ENCODE measurements around the gene CNGB1.

CNGB1 gene

DNA sequence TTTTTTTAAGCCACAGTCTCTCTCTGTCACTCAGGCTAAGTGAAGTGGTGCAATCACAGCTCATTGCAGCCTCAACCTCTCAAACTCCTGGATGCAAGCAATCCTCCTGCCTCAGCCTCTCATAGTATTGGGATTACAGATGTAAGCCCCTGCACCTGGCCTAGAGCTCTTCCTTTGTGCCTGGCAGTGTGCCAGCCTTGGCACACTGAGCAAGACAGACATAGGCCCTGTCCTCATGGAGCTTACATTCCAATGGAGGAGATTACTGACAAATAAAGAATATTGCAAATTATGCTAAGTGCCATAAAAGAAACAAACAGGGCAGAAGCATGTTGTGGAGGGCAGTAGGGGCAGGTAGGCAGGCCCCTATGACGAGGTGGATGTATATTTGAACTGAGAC, 920 bp upstream of the CNGB1 start:
- no peak for DNase-seq

DNA sequence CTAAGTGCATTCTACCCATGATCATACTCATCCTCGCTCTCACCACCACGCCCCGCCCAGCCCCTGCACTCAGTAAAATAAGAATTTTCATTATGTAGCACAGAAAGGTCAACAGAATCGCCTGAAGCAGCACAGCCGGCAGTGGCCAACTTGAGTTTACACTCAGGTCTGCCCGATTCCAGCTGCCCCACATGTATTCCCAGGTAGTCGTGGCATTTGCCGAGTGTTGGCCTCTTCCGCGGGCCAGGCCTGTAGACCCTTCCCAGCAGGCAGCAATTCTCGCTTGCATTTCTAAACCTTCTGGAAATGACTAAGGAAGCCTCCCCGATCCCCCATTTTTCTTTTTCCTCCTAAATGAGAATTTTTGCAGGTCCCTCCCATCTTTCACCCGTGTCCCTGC, 609 bp downstream of the CNGB1 start:
- no peak for DNase-seq

DNA sequence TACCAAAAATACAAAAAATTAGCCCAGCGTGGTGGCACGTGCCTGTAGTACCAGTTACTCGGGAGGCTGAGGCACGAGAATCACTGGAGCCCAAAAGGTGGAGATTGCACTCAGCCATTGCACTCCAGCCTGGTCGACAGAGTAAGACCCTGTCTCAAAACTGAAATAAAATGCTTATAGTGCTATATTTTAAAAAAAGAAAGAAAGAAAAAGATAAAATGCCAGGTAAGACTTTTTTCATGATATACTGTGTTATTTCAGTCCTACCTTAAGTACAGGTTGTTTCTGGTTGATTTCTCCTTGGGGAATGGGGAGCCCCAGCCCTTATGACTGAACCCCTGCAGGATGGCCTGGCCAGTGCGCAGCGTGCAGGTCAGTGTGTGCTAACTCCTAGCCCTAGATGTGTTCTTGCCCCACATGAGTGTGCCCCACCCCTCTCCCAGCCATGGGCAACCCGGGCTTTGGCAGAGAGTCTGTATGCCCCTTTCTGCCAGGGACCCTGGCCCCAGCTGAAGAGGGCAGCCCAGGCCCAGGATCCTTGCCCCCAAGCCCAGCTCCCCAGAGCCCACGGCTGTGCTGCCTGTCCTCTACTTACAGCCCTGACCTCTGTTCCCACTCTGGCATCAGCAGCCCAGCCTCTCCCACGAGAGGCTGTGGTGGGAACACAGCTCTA, 1.3 kb downstream of the CNGB1 start:
- DNase-seq = no peak

DNA sequence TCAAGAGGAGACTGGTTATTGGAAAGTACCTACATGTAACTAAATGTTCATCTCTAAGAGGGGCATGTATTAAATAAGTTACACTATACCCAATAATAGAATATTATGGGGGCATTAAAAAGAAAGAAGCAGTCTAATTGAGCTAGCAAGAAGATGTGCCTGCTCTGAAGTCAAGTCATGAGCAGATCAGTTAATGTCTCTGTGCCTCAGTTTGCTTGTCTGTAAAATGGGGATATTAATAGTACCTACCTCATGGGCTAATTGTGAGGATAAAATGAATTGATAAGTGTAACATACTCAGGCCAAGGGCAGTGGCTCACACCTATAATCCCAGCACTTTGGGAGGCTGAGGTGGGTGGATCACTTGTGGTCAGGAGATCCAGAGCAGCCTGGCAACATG, 3.0 kb downstream of the CNGB1 start:
- DNase-seq = no peak

DNA sequence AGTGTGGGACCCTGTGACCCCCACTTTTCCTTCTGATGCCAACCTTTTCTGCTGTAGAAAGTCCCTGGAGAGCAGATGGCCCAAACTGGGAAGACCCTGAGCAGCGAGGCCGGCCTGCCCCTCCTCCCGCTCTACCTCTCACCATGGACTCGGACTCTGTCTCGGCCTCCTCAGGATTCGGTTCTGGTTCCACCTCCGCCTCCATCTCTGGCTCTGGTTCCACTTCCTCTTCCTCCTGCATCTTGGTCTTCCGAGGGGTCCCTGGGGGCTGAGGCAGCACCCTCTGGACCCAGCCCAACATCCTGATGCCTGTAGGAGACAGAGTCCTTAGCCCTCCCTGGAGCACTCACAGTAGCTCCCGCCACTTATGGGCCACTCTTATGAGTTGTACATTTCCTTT, 3.9 kb downstream of the CNGB1 start:
- no peak for DNase-seq

DNA sequence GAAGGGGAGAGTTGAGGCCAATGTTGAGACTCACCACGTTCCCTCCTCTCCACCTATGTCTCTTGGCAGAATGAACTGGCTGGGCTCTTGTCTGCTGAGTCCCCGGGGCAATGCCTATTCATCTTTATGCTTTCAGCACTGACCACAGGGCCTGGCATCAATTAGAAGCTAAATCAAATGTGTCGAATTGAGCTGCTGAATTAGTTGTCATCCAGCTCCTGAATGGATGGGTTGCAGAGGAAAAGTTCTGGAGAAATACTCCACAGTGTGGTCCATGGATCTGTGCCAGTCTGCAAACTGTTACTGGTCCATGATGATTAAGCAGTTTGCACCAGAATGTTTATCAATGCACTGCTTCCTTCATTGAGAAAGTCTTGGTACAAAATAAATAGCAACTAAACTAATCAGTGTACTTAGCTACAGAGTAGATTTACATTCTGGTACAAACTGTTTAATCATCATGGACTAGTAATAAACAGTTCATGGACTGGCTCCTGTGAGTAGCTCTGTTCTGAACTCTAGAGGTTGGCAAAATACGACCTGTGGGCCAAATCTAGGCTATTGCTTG, 4.6 kb downstream of the CNGB1 start:
- DNase-seq = no peak

DNA sequence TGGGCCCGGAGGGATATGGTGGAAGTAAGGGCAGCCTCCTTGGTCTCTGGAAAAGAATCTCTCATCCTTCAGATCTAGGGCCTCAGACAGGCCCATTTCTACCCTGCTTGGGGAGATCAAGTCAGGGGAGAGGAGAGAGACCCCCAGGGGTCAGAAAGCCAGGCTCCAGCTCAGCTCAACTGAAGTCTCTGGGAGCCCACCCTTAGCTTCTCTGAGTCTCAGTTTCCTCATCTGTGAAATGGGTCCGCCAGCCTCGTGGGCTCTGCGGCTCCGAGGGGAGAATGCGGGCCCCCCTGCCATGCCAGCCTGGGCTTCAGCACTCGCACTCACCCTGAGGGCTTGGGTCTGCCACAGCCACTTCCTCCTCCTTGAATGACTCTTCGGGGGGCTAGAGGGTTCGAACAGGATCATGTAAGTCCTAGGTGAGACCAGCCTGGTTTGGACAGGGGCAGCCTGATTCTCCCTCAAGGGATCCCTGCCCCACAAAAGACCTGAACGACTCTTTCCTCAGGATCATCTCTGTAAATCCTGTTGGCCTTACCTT, 6.7 kb downstream of the CNGB1 start:
- DNase-seq = no peak

DNA sequence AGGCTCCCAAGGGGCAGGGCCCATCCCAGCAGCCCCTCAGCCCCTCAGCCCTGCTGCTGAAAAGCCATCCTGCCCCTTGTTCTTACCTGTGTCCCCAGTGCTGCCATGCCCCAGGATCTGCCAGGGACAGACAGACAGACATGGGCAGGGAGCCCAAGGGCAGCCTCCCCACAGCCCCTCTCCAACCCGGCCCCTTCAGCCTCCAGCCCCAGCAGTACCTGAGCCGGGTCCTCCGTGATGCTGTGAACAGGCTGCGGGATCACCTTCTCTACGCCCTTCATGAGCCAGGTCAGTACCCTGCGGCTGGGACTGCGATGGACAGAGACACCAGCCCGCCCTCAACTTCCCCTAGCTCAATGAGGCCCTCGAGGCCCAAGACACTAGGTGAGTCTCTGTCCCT, 8.2 kb downstream of the CNGB1 start:
- no peak for DNase-seq

DNA sequence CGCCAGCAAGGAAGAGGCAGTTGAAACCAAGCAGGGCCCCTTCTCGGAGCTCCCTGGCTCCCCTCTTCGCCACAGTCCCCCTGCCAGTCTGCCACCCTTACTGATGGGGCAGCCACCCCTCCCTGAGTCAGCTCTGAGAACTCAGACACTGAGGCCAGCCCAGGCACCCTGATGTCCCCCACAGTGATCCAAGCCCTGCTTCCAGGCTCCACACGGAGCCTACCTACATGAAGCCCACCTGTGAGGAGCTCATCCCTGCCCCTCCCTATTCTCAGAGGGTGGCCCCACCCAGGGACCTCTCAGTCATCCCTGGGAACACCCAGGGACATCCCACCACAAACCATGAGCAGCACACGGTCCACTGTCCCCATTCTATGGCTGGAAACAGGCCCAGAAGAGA, 8.9 kb downstream of the CNGB1 start:
- DNase-seq = no peak

DNA sequence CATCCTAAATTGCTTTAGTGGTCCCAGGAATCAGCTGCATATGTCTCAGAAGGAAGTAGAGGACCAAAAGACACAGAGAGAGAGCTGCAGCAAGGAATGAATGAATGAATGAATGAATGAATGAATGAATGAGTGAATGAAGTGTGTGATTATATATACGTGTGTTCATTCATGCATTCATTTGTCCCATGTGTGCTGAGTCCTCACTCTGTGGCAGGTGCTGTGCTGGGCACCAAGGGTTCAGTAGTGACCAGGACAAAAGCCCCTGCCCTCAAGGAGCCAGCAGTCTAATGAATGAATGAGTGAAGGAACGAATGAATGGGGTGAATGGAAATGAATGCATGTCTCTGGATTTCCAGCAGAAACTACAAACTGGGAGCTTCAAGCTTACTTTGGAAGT, 9.4 kb downstream of the CNGB1 start:
- DNase-seq = no peak

DNA sequence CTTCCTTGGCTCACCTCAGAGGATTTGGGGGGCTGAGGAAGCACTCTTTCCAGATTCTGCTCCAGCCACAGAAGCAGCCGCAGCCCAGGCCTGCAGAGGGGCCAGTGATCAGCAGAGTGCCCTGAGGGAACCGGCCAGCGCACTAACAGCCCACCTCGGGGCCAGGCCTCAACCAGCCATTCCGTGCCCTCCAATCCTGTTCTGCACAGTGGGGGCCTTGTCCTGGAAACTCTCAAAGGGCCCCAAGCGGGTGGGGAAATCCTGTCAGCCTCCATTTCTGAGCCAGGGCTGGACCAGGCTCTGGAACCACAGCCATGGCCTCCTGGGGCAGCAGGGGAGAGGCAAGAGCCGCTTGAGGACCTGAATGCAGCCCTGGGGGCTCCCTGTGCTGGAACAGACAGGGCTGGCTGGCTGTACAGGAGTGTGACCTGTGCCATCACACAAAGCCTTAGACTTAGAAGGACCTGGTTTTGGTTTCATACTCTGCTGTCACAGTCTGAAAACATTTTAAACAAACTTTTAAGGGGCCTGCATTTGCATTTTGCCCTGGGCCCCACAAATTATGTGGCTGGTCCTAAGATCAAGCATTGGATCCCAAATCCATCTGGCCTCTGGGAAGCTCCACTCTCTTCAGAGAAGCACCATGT, 10.0 kb downstream of the CNGB1 start:
- no peak for DNase-seq

DNA sequence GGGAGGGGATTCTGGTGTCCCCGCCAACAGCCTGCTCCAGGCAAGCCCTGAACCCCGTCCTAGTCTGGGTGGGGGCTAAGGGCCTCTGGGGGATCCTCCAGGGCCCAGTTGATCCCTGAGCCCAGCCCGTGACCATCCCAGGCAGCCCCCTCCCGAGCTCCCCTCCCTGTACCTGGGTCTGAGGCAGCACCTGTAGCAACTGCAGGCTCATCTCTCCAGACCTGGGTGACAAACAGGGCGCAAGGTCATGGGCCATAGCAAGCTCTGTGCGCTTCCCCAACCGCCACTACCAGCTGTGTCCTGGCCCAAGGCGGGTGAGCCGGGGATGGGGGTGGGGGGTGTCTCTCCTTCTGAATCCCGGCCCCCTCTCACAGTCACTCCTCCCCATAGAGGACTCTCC, 10.6 kb downstream of the CNGB1 start:
- DNase-seq = no peak

DNA sequence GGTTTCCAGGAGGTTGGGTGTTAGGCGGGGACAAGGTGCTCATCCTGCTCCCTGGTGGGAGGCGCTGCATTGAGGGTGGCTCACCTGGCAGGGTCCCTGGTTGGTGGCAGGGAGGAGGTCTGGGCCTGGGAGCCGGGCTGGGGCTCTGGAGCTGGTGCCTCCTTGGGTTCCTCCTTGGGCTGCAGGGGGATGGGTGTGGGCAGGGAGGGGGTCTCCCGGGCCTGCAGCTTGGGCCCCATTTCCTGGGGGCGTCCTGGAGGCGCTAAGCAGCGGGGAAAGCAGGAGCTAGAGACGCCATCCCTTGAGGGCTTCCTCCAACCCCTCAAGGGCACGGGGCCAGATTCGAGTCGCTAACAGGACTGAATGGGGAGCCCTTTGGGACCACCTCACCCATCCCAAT, 11.1 kb downstream of the CNGB1 start:
- no peak for DNase-seq

DNA sequence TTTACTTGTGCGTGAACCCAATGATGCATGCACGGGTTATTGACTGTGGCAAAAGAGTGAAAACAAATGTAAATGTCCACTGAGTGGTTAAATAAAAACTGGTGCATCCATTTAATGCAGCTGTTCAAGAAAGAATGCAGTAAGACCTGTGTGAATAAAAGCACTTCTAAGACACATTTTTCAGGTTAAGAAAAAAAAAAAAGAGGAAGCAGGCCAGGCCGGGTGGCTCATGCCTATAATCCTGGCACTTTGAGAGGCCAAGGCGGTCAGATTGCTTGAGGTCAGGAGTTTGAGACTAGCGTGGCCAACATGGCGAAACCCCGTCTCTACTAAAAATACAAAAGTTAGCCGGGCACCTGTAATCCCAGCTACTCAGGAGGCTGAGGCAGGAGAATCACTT, 11.8 kb downstream of the CNGB1 start:
- no peak for DNase-seq

DNA sequence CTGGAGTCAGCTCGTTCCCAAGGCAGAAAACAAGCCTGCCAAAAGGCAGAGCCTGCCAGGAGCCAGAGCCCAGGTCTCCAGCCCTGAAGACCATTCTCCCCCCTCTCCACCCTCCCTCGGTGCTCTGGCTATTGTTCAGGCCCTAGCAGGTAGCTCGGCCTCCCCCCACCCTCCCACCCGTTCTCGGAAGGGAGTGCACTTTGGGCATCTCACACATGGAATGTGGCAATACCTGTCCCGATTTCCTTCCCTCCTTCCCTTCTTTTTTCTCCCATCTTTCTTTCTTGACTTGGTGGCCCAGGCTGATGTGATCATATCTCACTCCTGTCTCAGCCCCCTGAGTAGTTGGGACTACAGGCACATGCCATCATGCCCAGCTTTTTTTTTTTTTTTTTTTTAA, 12.4 kb downstream of the CNGB1 start:
- DNase-seq = no peak

DNA sequence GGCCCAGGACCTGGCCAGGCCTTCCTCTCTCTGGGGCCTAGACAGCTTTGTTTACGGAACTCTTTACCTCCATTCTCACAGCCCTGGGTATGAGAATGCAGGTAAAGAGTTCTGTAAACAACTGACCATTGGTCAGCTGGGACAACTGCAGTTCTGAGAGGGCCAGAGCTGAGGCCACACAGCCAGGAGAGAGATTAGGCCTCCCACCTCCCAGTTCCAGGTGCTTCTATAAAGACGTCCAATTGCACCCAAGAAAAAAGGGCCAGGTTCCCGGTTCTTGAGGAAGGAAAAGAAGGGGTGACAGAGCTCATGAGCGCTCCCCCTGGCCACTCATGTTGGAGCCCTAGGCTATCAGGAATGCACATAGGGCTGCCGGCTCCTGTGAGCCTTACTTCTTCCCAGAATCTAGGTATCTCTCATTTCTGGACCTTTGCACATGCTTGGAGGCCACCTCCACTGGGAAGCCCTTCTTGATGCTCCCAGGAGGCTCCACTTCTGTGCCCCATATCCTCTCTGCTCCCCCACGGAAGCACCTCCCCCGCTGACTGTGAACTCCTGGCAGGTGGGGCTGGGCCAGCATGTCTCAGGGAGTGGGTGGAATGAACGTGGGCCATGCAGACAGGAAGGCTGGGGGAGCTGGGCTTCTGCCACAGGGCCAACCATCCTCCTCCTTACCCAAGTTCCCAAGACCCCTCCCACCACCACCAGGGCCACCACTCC, 13.1 kb downstream of the CNGB1 start:
- no peak for DNase-seq

DNA sequence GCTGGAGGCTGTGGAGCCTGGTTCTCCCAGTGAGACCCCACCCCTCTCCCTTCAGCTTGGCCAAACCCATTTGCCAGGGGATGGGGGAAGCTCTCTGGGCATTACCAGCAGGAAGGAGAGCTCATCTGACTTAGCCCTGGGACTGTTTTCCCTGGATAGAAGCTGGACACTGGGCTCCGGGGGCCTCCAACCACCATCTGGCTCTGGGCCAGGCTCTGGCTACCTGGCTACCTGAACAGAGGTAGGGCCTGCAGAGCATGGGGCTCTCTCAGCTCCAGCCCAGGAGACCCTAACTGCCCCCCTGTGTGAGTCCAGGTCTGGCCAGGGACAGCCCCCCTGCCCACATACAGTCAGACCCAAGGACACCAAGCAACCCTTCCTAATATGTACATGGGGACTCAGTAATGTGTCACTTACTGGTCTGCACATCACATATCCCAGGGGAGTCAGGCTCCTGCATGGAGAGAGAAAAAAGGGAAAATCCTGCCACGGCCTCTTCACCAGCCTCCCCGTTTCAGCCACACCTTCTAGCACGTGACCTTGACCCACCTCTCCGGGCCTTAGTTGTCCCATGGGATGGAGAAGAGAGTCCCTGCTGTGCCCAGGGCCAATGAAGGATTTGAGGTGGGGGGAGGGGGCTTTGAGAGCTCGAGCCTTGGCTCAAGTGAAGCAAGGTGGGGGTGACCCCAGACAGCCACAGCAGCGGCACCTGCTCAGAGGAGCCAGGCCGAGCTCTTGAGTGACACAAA, 13.8 kb downstream of the CNGB1 start:
- DNase-seq = no peak

DNA sequence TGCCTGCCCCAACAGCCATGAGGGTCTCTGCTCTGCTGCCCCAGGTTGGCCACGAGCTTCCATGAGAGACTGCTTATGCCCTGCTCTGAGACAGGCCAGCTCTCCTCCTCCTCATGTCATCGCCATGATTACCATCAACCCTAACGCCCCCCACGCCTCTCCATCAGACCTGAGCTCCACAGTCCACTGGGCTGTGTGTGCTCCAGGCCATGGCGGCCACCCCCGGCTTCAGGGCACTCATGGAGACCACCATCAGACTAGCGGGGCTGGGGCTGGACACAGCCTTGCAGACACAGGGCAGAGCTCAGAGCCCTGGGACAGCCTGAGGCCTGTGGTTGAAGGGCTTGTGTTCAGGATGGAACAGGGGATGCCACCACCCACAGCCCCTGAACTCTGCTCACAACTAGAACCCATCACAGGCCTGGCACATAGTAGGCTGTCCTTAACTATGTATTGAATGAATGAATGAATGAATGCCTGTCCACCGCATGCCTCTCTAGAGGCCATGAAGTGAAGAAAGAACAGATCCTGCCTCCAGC, 14.6 kb downstream of the CNGB1 start:
- no peak for DNase-seq

DNA sequence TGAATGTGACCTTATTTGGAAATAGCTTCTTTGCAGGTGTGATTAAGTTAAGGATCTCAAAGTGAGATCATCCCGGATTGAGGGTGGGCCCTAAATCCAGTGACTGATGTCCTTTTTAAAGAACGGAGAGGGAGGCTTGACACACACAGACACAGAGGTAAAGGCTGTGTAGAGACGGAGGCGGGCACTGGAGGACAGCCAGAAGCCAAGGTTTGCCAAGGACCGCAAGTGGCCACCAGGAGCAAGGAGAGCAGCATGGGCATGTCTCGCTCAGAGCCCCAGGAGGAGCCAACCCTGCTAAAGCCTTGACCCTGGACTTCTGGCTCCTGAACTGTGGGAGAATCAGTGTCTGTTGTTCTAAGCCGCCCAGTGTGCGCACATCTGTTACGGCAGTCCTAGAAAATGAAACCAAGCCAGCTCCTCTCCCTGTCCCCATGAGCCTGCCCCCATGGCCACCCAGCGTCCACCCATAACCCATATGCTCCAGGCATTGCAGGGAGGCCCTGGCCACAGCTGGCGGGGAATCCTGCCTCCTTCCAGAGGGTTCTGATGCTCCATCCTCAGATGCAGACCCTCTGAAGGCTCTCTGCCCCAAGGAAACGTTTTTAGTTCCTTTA, 15.2 kb downstream of the CNGB1 start:
- DNase-seq = no peak

DNA sequence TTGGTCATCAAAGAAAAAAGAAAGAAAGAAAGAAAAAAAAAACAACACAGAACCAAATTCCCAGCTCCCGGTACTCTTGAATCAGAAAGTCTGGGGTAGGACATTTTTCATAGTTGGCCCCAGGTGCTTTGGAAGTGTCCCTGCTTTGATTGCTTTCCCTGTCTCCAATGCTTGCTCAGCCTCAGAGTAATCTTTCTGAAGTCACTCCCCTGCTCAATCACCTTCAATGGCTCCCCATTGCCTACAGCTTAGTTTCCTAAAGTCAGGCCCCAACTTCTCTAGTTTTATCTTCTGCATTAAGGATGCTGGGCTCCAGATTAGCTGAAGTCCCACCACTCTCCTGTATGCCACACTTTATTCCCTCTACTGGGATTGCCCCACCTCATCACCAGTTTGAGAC, 17.1 kb downstream of the CNGB1 start:
- no peak for DNase-seq

DNA sequence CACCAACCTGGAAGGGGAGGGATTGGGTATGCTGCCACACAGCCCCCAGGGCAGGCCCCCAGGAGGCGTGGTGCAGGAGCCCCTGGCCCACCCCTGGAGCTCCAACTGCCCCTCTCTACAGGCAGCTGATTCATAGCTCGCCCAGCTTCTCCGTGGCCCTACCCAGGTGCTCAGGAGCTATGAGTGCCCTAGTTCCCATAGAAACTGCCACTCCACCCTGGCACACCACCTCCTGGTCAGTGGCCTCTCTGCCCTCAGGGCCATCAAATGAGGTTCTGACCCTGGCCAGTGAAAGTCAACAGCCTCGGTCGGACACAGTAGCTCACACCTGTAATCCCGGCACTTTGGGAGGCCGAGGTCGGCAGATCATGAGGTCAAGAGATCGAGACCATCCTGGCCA, 18.0 kb downstream of the CNGB1 start:
- no peak for DNase-seq

DNA sequence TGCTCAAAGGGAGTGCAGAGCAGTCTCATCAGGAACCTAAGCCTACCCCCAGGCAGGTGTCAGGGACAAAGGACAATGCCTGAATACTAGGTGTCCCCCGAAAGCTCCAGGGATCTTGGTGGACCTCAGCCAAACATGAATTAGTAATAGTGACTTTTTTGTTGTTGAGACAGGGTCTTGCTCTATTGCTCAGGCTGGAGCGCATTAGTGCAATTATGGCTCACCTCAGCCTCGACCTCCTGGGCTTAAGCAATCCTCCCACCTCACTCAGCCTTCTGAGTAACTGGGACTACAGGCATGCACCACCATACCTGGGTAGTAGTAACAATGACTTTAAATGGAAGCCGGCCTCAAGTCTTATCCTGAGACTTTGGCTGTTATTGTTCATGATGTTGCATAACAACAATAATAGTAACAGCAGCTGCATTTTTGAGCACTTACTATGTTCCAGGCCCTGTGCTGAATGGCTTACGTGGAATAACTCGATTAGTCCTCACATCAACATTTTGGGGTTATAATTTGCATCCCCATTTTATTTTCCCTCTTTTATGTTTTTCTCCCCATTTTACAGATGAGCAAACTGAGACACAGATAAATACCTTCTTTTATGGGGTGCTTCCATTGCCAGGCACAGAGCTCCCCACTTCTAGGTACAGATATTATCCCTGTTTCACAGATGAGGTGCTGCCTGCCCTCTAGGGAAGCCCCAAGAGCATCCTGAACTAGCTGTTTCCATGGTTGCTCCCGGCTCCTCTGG, 19.5 kb downstream of the CNGB1 start:
- no peak for DNase-seq

All from activated CD4-positive, alpha-beta T cell treated with anti-CD3 and anti-CD28 coated beads for 48 hours (primary cell).